HG03565 (cell line): ENCODE data around the gene PTPRM.
"Not testable (repeated sequence)": the region's sequence is repeated elsewhere in the genome, so short reads cannot be mapped to it uniquely, and the experiment has no call there.

Experiments
- ATAC-seq: cut with Tn5 transposase; IDR thresholded peaks from one replicate; pipeline ENCODE4 v1.9.1; 2021; ENCODE audit warnings: mild to moderate bottlenecking, moderate library complexity; ENCODE audit not compliant: unreplicated experiment

The PTPRM gene

GRCh38 chr18:8435376-8435775 lies 868.3 kb downstream of the PTPRM start:
- ATAC-seq: no peak

GRCh38 chr18:8439055-8439454 lies 871.9 kb downstream of the PTPRM start:
- no peak for ATAC-seq

GRCh38 chr18:8443505-8443904 lies 876.4 kb downstream of the PTPRM start:
- ATAC-seq: no peak

- not testable (repeated sequence) for ATAC-seq
These were observed 879.8 kb downstream of the PTPRM start for GRCh38 chr18:8446936-8447335.

- ATAC-seq: no peak
These were observed 881.0 kb downstream of the PTPRM start for GRCh38 chr18:8448130-8448529.

- ATAC-seq: no peak
These were observed 882.9 kb downstream of the PTPRM start for GRCh38 chr18:8450013-8450412.

GRCh38 chr18:8450898-8451665 lies 884.0 kb downstream of the PTPRM start:
- ATAC-seq: no peak

- ATAC-seq: no peak
These were observed 886.4 kb downstream of the PTPRM start for GRCh38 chr18:8453528-8453927.

GRCh38 chr18:8454136-8454535 lies 887.0 kb downstream of the PTPRM start:
- ATAC-seq: no peak

GRCh38 chr18:8455661-8456614 lies 888.8 kb downstream of the PTPRM start:
- ATAC-seq: no peak
